GM12878 (cell line): ENCODE data around the gene ALDH1L1. TPM values are rescaled to one million over a fixed set of nuclear protein-coding genes. Genes with fewer than 3 reads are reported as not detected.

ENCODE experiments used
- ATAC-seq: fragments of 200-7000 bp; cut with Tn5 transposase; 3 replicates; pipeline ENCODE4 v1.9.1; 2020; ENCODE audit warnings: mild to moderate bottlenecking, moderate library complexity
- BruUV-seq: library from RNA; stranded (reverse); fragments of 400-500 nt; replicated peaks from 2 replicates; lab custom pipeline; 2021; lab: Mats Ljungman, UMichigan
- CTCF ChIA-PET: fragments of 300-600 bp; sonication (Branson Sonifier 250); formaldehyde crosslinking; extraction: SDS; loops from one replicate; lab custom pipeline; 2021; ENCODE audit warnings: inconsistent platforms; lab: Yijun Ruan, JAX
- POLR2A ChIA-PET: fragments of 350-600 bp; formaldehyde crosslinking; extraction: SDS; loops from one replicate; lab custom pipeline; 2021; ENCODE audit warnings: inconsistent platforms; lab: Charles Lee
- RAD21 ChIA-PET: fragments of 300-600 bp; sonication (Branson Sonifier 250); formaldehyde crosslinking; loops from one replicate; lab custom pipeline; 2023; ENCODE audit warnings: antibody characterized with exemption; ENCODE audit not compliant: unreplicated experiment; lab: Charles Lee
- SMC1A ChIA-PET: fragments of 300-600 bp; sonication (Branson Sonifier 250); formaldehyde crosslinking; loops from one replicate; lab custom pipeline; 2023; ENCODE audit not compliant: unreplicated experiment, uncharacterized antibody; lab: Charles Lee
- DNase-seq: peaks from one replicate; pipeline ENCODE4 v3.0.0-alpha.2; 2011; ENCODE audit warnings: low read depth, low spot score
- FAIRE-seq: peaks from 3 replicates; lab custom pipeline; 2011; peaks lifted over from hg19 to GRCh38; lab: Jason Lieb, UNC
- H2AFZ ChIP-seq: 2 replicates; pipeline ENCODE4 v1.6.0; 2011; ENCODE audit warnings: low read depth, low read length, control low read depth; ENCODE audit not compliant: control insufficient read depth
- H3K27ac ChIP-seq: 2 replicates; pipeline ENCODE4 v1.5.1; 2011; ENCODE audit warnings: control low read depth; ENCODE audit not compliant: control insufficient read depth, insufficient read depth
- H3K27me3 ChIP-seq, 2 experiments: replicated peaks in 1 of 2; 2 replicates each; pipeline versions ENCODE4 v1.6.0 to v1.6.1; 2011; ENCODE audit warnings: low read length in 1 of 2; ENCODE audit not compliant: control insufficient read depth in 2 of 2, insufficient read depth in 2 of 2
- H3K36me3 ChIP-seq, 2 experiments: 2 replicates each; pipeline ENCODE4 v1.5.1; 2011; ENCODE audit warnings: low read length in 1 of 2; ENCODE audit not compliant: control insufficient read depth in 2 of 2, insufficient read depth in 2 of 2
- H3K4me1 ChIP-seq: 2 replicates; pipeline ENCODE4 v1.6.1; 2011; ENCODE audit warnings: mild to moderate bottlenecking, low read length, moderate library complexity, mixed read lengths; ENCODE audit not compliant: control insufficient read depth, insufficient read depth
- H3K4me2 ChIP-seq: 2 replicates; pipeline ENCODE4 v1.6.0; 2011; ENCODE audit warnings: control low read depth; ENCODE audit not compliant: control insufficient read depth, insufficient read depth
- H3K4me3 ChIP-seq: fragments of 200-600 bp; sonication (generic); 2 replicates; pipeline ENCODE4 v1.5.1; 2016
- H3K79me2 ChIP-seq: 2 replicates; pipeline ENCODE4 v1.6.0; 2011; ENCODE audit warnings: low read length; ENCODE audit not compliant: control insufficient read depth, insufficient read depth
- H3K9ac ChIP-seq: 2 replicates; pipeline ENCODE4 v1.8.0; 2011; ENCODE audit warnings: low read length, control low read depth, mixed read lengths; ENCODE audit not compliant: control insufficient read depth, insufficient read depth
- H3K9me3 ChIP-seq: replicated peaks from 3 replicates; pipeline ENCODE4 v1.5.1; 2011; ENCODE audit warnings: mild to moderate bottlenecking, low read length; ENCODE audit not compliant: control insufficient read depth, insufficient read depth
- H4K20me1 ChIP-seq: 2 replicates; pipeline ENCODE4 v1.6.0; 2011; ENCODE audit not compliant: control insufficient read depth, insufficient read depth
- ASH2L ChIP-seq: fragments of 300-600, 200-600 bp; sonication (generic); IDR thresholded peaks from 2 replicates; pipeline ENCODE4 v1.6.1; 2017; ENCODE audit warnings: low read depth, mild to moderate bottlenecking, borderline replicate concordance
- BRCA1 ChIP-seq: IDR thresholded peaks from 2 replicates; pipeline ENCODE4 v1.6.1; 2011; ENCODE audit warnings: low read depth, low read length, improper control_type of control experiment
- EGR1 ChIP-seq, 2 experiments: IDR thresholded peaks; 1 replicate in 1 of 2; 2 replicates in 1 of 2; pipeline ENCODE4 v1.6.1; 2011 to 2012; ENCODE audit warnings: low read depth in 2 of 2, low read length in 2 of 2, borderline replicate concordance in 1 of 2, mild to moderate bottlenecking in 1 of 2, moderate library complexity in 1 of 2
- IKZF2 ChIP-seq, 2 experiments: fragments of 450-650 bp; IDR thresholded peaks; 2 replicates each; pipeline ENCODE4 v1.6.1; 2017; ENCODE audit warnings: mild to moderate bottlenecking in 2 of 2, moderate library complexity in 2 of 2
- KLF5 ChIP-seq: fragments of 450-650 bp; IDR thresholded peaks from 2 replicates; pipeline ENCODE4 v1.6.1; 2014; ENCODE audit warnings: mild to moderate bottlenecking; ENCODE audit not compliant: partially characterized antibody
- MEF2A ChIP-seq: IDR thresholded peaks from 2 replicates; pipeline ENCODE4 v1.6.1; 2011; ENCODE audit warnings: low read depth, mild to moderate bottlenecking, low read length, moderate library complexity; ENCODE audit not compliant: insufficient read depth
- NR2F1 ChIP-seq: fragments of 450-650 bp; conservative IDR thresholded peaks from 2 replicates; pipeline ENCODE4 v1.6.1; 2017; ENCODE audit warnings: mild to moderate bottlenecking
- RCOR1 ChIP-seq: conservative IDR thresholded peaks from 2 replicates; pipeline ENCODE4 v1.6.1; 2012; ENCODE audit warnings: low read depth, low read length, improper control_type of control experiment
- SMARCA5 ChIP-seq: fragments of 450-650 bp; IDR thresholded peaks from 2 replicates; pipeline ENCODE4 v1.6.1; 2017; ENCODE audit warnings: mild to moderate bottlenecking
- STAT1 ChIP-seq: fragments of 450-650 bp; conservative IDR thresholded peaks from 2 replicates; pipeline ENCODE4 v1.6.1; 2014; ENCODE audit warnings: antibody characterized with exemption, mild to moderate bottlenecking
- TAF1 ChIP-seq: IDR thresholded peaks from 2 replicates; pipeline ENCODE4 v1.6.1; 2011; ENCODE audit warnings: mild to moderate bottlenecking, low read depth, low read length, borderline replicate concordance
- YY1 ChIP-seq: IDR thresholded peaks from 2 replicates; pipeline ENCODE4 v1.6.1; 2011; ENCODE audit warnings: low read depth, mild to moderate bottlenecking, low read length
- ZSCAN29 ChIP-seq: fragments of 450-650 bp; IDR thresholded peaks from 2 replicates; pipeline ENCODE4 v1.6.1; 2017; ENCODE audit warnings: mild to moderate bottlenecking, moderate library complexity
- WGBS: methylation state at CpG from one replicate; pipeline ENCODE4 v1.1.6; 2016; ENCODE audit warnings: low lambda C conversion rate; ENCODE audit not compliant: insufficient replicate concordance, insufficient coverage; ENCODE audit errors: missing lambda C conversion rate; 5-methylcytosine and 5-hydroxymethylcytosine counted together
- in situ Hi-C: fragments of 300-500 bp; cut with MboI; formaldehyde crosslinking; loops from 9 replicates; pipeline ENCODE4 v1.14.3; 2018; ENCODE audit warnings: mixed read lengths
- intact Hi-C: fragments of 100-400 bp; cut with micrococcal nuclease; formaldehyde crosslinking; loops from one replicate; pipeline ENCODE4 v1.14.2; 2022; ENCODE audit not compliant: unreplicated experiment
- polyA plus RNA-seq, 11 experiments: library from polyadenylated mRNA; depleted of rRNA in 4 of 11; unstranded in 6 of 11; stranded (reverse) in 5 of 11; fragments of >200 nt; fragmentation: Nextera tagmentation in 4 of 11; fragmentation: Illumina TruSeq in 1 of 11; extraction: Ambion mirVana in 4 of 11; extraction: Trizol in 1 of 11; gene quantifications; 1 replicate in 1 of 11; 2 replicates in 10 of 11; pipeline versions ENCODE4 v1.2.1 to v1.2.3, GENCODE V29; 2011 to 2016; ENCODE audit warnings: inconsistent platforms in 2 of 11, missing spikeins in 2 of 11, low read depth in 1 of 11
- total RNA-seq, 4 experiments: library from RNA; depleted of rRNA in 3 of 4; stranded (reverse); fragments of >200 nt in 3 of 4; fragmentation: Illumina TruSeq in 1 of 4; extraction: Trizol in 1 of 4; gene quantifications; 2 replicates each; pipeline versions ENCODE4 v1.2.1 to v1.2.3, GENCODE V29; 2013 to 2021
- TF ChIP-seq, protein P1 (sequence below): IDR thresholded peaks from 2 replicates; pipeline ENCODE4 v1.6.1; 2012; ENCODE audit warnings: low read depth, low read length, improper control_type of control experiment
- TF ChIP-seq, protein P2 (sequence below): fragments of 450-650 bp; IDR thresholded peaks from 2 replicates; pipeline ENCODE4 v1.6.1; 2016; ENCODE audit warnings: mild to moderate bottlenecking
- TF ChIP-seq, protein P3 (sequence below), 3 experiments: IDR thresholded peaks in 2 of 3; conservative IDR thresholded peaks in 1 of 3; 2 replicates each; pipeline ENCODE4 v1.5.1; 2011; ENCODE audit warnings: low read depth in 3 of 3, low read length in 3 of 3, mild to moderate bottlenecking in 3 of 3, control low read depth in 2 of 3, moderate library complexity in 2 of 3, inconsistent platforms in 1 of 3, mixed read lengths in 1 of 3; ENCODE audit not compliant: control insufficient read depth in 2 of 3, insufficient read depth in 1 of 3; ENCODE audit errors: extremely low read depth in 1 of 3
- TF ChIP-seq, protein P4 (sequence below): fragments of 450-650 bp; IDR thresholded peaks from 2 replicates; pipeline ENCODE4 v1.6.1; 2017; ENCODE audit warnings: mild to moderate bottlenecking

Gene ALDH1L1
- total and polyA plus RNA-seq, 10 of the 15 experiments (the other 5 are each of a cell fraction or from before 2014, with no cell fraction given) = 0.04 to 18.2 (median 0.45) TPM

DNA sequence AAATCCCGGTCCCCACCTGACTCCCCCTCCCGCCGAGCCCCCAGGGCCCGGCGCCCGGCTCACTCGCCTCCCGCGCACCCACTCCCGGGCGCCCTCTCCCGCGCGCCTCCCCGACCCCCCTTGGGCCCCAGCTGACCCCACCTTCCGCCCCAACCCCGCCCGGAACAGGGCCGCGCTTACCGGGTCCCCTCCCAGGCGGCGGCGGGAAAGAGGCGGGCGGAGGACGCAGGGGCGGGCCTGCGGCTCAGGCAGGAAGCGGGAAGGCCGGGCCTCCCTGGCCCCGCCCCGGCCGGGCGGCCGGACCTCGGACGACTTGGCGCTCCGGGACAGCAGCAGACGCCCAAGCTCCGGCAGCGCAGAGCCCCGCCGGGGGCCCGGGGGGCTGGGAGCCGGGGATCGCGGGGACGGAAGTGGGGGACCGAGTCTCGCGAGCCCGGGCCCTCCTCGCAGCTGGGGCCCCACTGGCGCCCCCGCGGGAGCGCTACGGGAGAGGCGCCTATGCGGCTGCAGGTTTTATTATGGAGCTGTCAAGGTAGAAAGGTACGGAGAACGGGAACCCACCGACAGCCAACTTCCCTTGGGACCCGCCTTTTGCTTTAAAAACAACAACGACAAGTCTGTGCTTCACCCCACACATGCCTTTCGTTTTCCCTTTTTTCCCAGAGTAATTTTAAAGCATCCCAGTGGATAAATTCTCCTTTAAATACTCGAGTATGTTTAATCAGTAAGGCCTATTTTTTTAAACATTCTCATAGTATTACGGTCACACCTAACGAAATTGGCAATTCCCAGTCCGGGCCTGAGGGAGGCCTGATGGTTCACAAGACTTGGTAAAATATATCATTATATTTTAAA lies 96.2 kb downstream of the ALDH1L1 start, which contains the start of gene SLC41A3:
SLC41A3 (minus strand) TSS at position 212 of the 855 bp plus-strand sequence. CDS start 15,905 bp downstream, outside the sequence.
- Histone ChIP-seq H3K79me2 (no peaks in the 10 kb centered on the region), H4K20me1 (no peaks in the 10 kb centered on the region), H3K4me2 (peak within 1 kb of the TSS; percentile 70), H3K9me3 (no peaks in the 10 kb centered on the region), H3K9ac (peak within 1 kb of the TSS; percentile 59), H3K4me3 (peak within 1 kb of the TSS; percentile 71), H2AFZ (peak within 1 kb of the TSS; percentile 83), H3K27me3 (peaks cover 0 to 2% of the 10 kb centered on the region in 2 experiments; a peak in 1 of 4 replicates), H3K4me1 (no peaks in the 10 kb centered on the region), H3K36me3 (no peaks in the 10 kb centered on the region), H3K27ac (peak within 1 kb of the TSS; percentile 39)
- 2% methylated on average over 16 of the region's 72 CpGs for WGBS
- CTCF ChIA-PET = interaction anchor here (0.6 kb wide), 2 partner anchors 237 to 1980 kb away, joined by 3 read pairs; no protein-coding TSS in a partner anchor
- BruUV-seq = no TSS peak
- SMC1A ChIA-PET = no interaction called here
- intact Hi-C loops = loop anchor here (10.0 kb wide), 1 partner anchor 169 kb away; no protein-coding TSS in a partner anchor
- peak; percentile 45 for DNase-seq
- ATAC-seq = peak; percentile 98
- in situ Hi-C loops = no loop called here
- RAD21 ChIA-PET = no interaction called here
- POLR2A ChIA-PET = interaction anchor here (0.5 to 1.1 kb wide), 2 partner anchors 10 to 1612 kb away, joined by 3 to 5 read pairs; no protein-coding TSS in a partner anchor
- FAIRE-seq = no peak
- TF ChIP-seq ZSCAN29 (no peak), RCOR1 (peak; percentile 78; the same call in 1 of the 2 replicates), EGR1 (IDR thresholded peaks at IDR 0.05; ENCODE audit: borderline replicate concordance in 1 of 2, low read depth in 2 of 2, low read length in 2 of 2) (peak in 1 of 2 experiments; percentile 41; a peak in 1 of 3 replicates), ASH2L (no peak), STAT1 (0 out of 2 replicates have a peak, but pooled peaks have one; percentile 35), SMARCA5 (peak; percentile 61; the same call in 1 of the 2 replicates), NR2F1 (peak; percentile 34), MEF2A (no peak), BRCA1 (peak; percentile 66), IKZF2 (IDR thresholded peaks at IDR 0.05) (peak in 1 of 2 experiments; percentile 29; a peak in 1 of 4 replicates), KLF5 (no peak), YY1 (no peak), TAF1 (peak; percentile 20; the same call in 1 of the 2 replicates)
- TF ChIP-seq, protein P1, sequence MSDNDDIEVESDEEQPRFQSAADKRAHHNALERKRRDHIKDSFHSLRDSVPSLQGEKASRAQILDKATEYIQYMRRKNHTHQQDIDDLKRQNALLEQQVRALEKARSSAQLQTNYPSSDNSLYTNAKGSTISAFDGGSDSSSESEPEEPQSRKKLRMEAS = peak; percentile 29; the same call in 1 of the 2 replicates
- TF ChIP-seq, protein P2, sequence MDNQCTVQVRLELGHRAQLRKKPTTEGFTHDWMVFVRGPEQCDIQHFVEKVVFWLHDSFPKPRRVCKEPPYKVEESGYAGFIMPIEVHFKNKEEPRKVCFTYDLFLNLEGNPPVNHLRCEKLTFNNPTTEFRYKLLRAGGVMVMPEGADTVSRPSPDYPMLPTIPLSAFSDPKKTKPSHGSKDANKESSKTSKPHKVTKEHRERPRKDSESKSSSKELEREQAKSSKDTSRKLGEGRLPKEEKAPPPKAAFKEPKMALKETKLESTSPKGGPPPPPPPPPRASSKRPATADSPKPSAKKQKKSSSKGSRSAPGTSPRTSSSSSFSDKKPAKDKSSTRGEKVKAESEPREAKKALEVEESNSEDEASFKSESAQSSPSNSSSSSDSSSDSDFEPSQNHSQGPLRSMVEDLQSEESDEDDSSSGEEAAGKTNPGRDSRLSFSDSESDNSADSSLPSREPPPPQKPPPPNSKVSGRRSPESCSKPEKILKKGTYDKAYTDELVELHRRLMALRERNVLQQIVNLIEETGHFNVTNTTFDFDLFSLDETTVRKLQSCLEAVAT = no peak
- TF ChIP-seq, protein P3, sequence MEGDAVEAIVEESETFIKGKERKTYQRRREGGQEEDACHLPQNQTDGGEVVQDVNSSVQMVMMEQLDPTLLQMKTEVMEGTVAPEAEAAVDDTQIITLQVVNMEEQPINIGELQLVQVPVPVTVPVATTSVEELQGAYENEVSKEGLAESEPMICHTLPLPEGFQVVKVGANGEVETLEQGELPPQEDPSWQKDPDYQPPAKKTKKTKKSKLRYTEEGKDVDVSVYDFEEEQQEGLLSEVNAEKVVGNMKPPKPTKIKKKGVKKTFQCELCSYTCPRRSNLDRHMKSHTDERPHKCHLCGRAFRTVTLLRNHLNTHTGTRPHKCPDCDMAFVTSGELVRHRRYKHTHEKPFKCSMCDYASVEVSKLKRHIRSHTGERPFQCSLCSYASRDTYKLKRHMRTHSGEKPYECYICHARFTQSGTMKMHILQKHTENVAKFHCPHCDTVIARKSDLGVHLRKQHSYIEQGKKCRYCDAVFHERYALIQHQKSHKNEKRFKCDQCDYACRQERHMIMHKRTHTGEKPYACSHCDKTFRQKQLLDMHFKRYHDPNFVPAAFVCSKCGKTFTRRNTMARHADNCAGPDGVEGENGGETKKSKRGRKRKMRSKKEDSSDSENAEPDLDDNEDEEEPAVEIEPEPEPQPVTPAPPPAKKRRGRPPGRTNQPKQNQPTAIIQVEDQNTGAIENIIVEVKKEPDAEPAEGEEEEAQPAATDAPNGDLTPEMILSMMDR (IDR thresholded peaks at IDR 0.05 in 2 of 3, conservative IDR thresholded peaks at IDR 0.05 in 1 of 3; ENCODE audit: control insufficient read depth in 2 of 3, extremely low read depth in 1 of 3, insufficient read depth in 1 of 3, low read depth in 3 of 3, low read length in 3 of 3) = peak; percentile 41 to 54 (median 41); a peak in 5 of 6 replicates
- TF ChIP-seq, protein P4, sequence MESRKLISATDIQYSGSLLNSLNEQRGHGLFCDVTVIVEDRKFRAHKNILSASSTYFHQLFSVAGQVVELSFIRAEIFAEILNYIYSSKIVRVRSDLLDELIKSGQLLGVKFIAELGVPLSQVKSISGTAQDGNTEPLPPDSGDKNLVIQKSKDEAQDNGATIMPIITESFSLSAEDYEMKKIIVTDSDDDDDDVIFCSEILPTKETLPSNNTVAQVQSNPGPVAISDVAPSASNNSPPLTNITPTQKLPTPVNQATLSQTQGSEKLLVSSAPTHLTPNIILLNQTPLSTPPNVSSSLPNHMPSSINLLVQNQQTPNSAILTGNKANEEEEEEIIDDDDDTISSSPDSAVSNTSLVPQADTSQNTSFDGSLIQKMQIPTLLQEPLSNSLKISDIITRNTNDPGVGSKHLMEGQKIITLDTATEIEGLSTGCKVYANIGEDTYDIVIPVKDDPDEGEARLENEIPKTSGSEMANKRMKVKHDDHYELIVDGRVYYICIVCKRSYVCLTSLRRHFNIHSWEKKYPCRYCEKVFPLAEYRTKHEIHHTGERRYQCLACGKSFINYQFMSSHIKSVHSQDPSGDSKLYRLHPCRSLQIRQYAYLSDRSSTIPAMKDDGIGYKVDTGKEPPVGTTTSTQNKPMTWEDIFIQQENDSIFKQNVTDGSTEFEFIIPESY = no peak
